Osteoblast (primary cell): ENCODE data around the gene CACNB2. TPM values are rescaled to one million over a fixed set of nuclear protein-coding genes. Genes with fewer than 3 reads are reported as not detected.

Source experiments
- DNase-seq: peaks from one replicate; pipeline ENCODE4 v3.0.0; 2011; ENCODE audit warnings: low spot score, mixed read lengths; ENCODE audit not compliant: insufficient read length; ENCODE audit errors: missing footprints
- H2AFZ ChIP-seq: 2 replicates; pipeline ENCODE4 v1.6.0; 2011; ENCODE audit warnings: mild to moderate bottlenecking, low read length
- H3K27ac ChIP-seq: 2 replicates; pipeline ENCODE4 v1.5.1; 2011; ENCODE audit warnings: mild to moderate bottlenecking, low read depth, low read length, moderate library complexity
- H3K27me3 ChIP-seq: 2 replicates; pipeline ENCODE4 v1.6.0; 2012; ENCODE audit warnings: mild to moderate bottlenecking, control low read depth, inconsistent platforms, low read length, moderate library complexity; ENCODE audit not compliant: insufficient read depth
- H3K36me3 ChIP-seq: 2 replicates; pipeline ENCODE4 v1.5.1; 2011; ENCODE audit warnings: mild to moderate bottlenecking, low read length, control low read depth, moderate library complexity; ENCODE audit not compliant: insufficient read depth
- H3K4me1 ChIP-seq: 2 replicates; pipeline ENCODE4 v1.5.1; 2011; ENCODE audit warnings: mild to moderate bottlenecking, low read length, control low read depth, moderate library complexity; ENCODE audit not compliant: insufficient read depth
- H3K4me2 ChIP-seq: 2 replicates; pipeline ENCODE4 v1.6.0; 2011; ENCODE audit warnings: mild to moderate bottlenecking, low read length; ENCODE audit not compliant: insufficient read depth
- H3K4me3 ChIP-seq: fragments of 200-600 bp; sonication (generic); 3 replicates; pipeline ENCODE4 v1.5.1; 2012; ENCODE audit warnings: mild to moderate bottlenecking, low read length, inconsistent platforms; ENCODE audit not compliant: insufficient read depth
- H3K79me2 ChIP-seq: 2 replicates; pipeline ENCODE4 v1.6.0; 2012; ENCODE audit warnings: mild to moderate bottlenecking, low read length, control low read depth, inconsistent platforms; ENCODE audit not compliant: insufficient read depth
- H3K9me3 ChIP-seq: 2 replicates; pipeline ENCODE4 v1.5.1; 2011; ENCODE audit warnings: low read depth, low read length, control low read depth
- H4K20me1 ChIP-seq: 2 replicates; pipeline ENCODE4 v1.6.0; 2012; ENCODE audit warnings: mild to moderate bottlenecking, low read length, control low read depth; ENCODE audit not compliant: insufficient read depth
- total RNA-seq: library from RNA; depleted of rRNA; stranded (reverse); fragments of >200 nt; gene quantifications from 2 replicates; pipeline ENCODE4 v1.2.3, GENCODE V29; 2012
- TF ChIP-seq, protein P1 (sequence below): IDR thresholded peaks from 2 replicates; pipeline ENCODE4 v1.5.1; 2011; ENCODE audit warnings: mild to moderate bottlenecking, low read depth, low read length, moderate library complexity; ENCODE audit errors: extremely low read depth

The CACNB2 gene
- total RNA-seq, 1 donor: under 0.01 TPM

DNA sequence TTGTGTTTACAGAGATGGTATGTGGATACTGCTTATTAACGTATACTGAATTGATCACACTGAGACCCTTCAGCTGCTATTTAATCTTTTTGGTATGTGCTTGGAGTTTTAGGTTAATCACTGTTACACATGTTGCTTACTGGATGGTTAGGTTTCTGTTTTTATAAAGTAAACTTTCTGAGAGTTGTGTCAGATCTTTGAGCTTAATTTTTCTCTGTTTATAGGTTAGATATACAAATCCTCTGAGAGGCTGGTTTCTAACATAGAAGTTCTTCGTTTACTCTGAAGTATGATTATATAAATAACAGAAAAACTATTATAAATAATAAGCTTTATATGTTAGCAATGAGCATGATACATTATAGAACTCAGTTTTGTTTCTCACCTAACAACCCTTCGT is 388.1 kb downstream of the CACNB2 start:
- no peaks in the 10 kb centered on the region for H3K79me2 ChIP-seq
- H2AFZ ChIP-seq: no peak overlapping the region
- TF ChIP-seq, protein P1, sequence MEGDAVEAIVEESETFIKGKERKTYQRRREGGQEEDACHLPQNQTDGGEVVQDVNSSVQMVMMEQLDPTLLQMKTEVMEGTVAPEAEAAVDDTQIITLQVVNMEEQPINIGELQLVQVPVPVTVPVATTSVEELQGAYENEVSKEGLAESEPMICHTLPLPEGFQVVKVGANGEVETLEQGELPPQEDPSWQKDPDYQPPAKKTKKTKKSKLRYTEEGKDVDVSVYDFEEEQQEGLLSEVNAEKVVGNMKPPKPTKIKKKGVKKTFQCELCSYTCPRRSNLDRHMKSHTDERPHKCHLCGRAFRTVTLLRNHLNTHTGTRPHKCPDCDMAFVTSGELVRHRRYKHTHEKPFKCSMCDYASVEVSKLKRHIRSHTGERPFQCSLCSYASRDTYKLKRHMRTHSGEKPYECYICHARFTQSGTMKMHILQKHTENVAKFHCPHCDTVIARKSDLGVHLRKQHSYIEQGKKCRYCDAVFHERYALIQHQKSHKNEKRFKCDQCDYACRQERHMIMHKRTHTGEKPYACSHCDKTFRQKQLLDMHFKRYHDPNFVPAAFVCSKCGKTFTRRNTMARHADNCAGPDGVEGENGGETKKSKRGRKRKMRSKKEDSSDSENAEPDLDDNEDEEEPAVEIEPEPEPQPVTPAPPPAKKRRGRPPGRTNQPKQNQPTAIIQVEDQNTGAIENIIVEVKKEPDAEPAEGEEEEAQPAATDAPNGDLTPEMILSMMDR: no peak
- no peaks in the 10 kb centered on the region for H4K20me1 ChIP-seq
- no peaks in the 10 kb centered on the region for H3K4me1 ChIP-seq
- no peaks in the 10 kb centered on the region for H3K27me3 ChIP-seq
- no peaks in the 10 kb centered on the region for H3K9me3 ChIP-seq
- H3K4me2 ChIP-seq: no peak overlapping the region
- DNase-seq: no peak
- H3K27ac ChIP-seq: no peak overlapping the region
- no peaks in the 10 kb centered on the region for H3K36me3 ChIP-seq
- no peak overlapping the region for H3K4me3 ChIP-seq

DNA sequence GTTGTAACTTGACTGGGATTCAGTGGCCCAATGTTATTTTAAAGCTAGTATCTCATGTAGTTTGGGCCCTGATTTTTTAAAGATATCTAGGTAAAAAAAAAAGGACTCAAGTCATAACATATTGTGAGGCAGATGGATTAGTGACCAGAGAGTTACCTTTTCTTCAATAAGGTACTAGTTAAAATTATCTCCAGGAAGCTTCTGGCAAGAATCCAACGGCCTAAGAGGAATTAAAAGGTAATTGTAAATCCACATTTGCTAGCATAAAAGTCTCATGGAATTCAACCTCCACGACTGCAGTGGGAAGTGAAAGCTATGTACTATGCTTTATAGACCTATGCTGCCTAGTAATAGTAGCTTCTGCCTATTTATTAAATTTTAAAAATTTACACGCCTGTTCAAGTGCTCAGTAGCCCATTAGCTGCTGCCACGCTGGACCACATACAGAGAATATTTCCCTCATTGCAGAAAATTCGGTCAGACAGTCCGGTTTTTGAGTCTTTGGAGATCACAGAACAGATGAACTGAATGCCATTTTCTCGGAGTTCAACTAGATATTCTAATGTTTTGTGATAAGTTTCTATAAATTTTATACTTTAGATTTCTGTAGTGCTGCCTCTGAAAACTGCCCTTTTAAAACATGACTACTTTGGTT is 392.8 kb downstream of the CACNB2 start:
- no peaks in the 10 kb centered on the region for H3K27me3 ChIP-seq

DNA sequence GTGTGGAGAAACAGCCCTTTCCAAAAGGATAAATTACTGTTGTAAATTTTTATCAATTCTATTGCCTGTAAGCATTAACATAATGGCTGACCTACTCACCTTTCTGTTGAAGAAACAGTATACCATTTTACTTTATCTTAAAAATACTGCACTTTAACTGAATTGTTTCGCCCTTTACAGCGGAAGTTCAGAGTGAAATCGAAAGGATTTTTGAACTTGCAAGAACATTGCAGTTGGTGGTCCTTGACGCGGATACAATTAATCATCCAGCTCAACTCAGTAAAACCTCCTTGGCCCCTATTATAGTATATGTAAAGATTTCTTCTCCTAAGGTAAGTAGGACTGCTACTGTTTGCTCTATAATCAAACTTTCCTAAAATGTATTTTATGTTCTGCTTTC is 393.7 kb downstream of the CACNB2 start:
- Histone ChIP-seq H3K4me3 (no peak overlapping the region), H3K9me3 (no peaks in the 10 kb centered on the region), H3K4me1 (no peaks in the 10 kb centered on the region), H3K4me2 (no peak overlapping the region), H3K36me3 (no peaks in the 10 kb centered on the region), H4K20me1 (no peaks in the 10 kb centered on the region), H2AFZ (no peak overlapping the region), H3K27me3 (no peaks in the 10 kb centered on the region), H3K27ac (no peak overlapping the region), H3K79me2 (no peaks in the 10 kb centered on the region)
- no peak for DNase-seq
- TF ChIP-seq, protein P1: no peak

More for the DNA sequence above, 392.8 kb downstream of the CACNB2 start:
- Histone ChIP-seq H2AFZ (no peak overlapping the region), H3K27ac (no peak overlapping the region), H3K4me2 (no peak overlapping the region), H3K4me3 (no peak overlapping the region), H3K36me3 (no peaks in the 10 kb centered on the region), H3K9me3 (no peaks in the 10 kb centered on the region), H3K79me2 (no peaks in the 10 kb centered on the region), H3K4me1 (no peaks in the 10 kb centered on the region), H4K20me1 (no peaks in the 10 kb centered on the region)
- DNase-seq: no peak
- TF ChIP-seq, protein P1: no peak

DNA sequence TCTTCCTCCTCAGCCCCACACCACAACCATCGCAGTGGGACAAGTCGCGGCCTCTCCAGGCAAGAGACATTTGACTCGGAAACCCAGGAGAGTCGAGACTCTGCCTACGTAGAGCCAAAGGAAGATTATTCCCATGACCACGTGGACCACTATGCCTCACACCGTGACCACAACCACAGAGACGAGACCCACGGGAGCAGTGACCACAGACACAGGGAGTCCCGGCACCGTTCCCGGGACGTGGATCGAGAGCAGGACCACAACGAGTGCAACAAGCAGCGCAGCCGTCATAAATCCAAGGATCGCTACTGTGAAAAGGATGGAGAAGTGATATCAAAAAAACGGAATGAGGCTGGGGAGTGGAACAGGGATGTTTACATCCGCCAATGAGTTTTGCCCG is 399.1 kb downstream of the CACNB2 start:
- Histone ChIP-seq H3K9me3 (no peaks in the 10 kb centered on the region), H3K4me1 (no peaks in the 10 kb centered on the region), H3K4me2 (no peak overlapping the region), H3K27me3 (no peaks in the 10 kb centered on the region), H2AFZ (no peak overlapping the region), H3K79me2 (no peaks in the 10 kb centered on the region), H3K36me3 (no peaks in the 10 kb centered on the region), H3K27ac (no peak overlapping the region), H3K4me3 (no peak overlapping the region), H4K20me1 (no peaks in the 10 kb centered on the region)
- DNase-seq: no peak
- TF ChIP-seq, protein P1: no peak
